ENCODE measurements around the gene MACROD2. TPM values are rescaled to one million over a fixed set of nuclear protein-coding genes. Genes with fewer than 3 reads are reported as not detected.
"Not testable (repeated sequence)": the region's sequence is repeated elsewhere in the genome, so short reads cannot be mapped to it uniquely, and the experiment has no call there.

Gene MACROD2
- total RNA-seq, 1 donor from 2014 or later = 60.4 TPM

DNA sequence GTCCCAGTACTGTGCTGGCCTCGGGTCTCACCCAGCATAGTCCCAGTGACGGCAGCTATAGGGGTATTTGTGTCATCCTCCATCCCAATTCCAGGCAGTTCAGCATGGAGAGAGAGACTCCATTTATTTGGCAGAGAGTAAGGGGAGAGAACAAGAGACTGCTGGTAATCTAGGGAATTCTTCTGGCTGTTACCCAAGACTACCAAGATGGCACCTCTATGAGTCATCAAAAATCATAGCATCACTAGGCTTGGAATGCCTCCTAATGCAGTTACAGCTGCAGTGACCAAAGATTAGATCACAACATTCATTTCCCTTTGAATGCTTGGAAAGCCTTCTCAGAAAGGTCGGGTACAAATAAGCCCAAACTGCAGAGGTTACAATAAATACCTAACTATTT, 1002.5 kb downstream of the MACROD2 start:
- DNase-seq = no peak

DNA sequence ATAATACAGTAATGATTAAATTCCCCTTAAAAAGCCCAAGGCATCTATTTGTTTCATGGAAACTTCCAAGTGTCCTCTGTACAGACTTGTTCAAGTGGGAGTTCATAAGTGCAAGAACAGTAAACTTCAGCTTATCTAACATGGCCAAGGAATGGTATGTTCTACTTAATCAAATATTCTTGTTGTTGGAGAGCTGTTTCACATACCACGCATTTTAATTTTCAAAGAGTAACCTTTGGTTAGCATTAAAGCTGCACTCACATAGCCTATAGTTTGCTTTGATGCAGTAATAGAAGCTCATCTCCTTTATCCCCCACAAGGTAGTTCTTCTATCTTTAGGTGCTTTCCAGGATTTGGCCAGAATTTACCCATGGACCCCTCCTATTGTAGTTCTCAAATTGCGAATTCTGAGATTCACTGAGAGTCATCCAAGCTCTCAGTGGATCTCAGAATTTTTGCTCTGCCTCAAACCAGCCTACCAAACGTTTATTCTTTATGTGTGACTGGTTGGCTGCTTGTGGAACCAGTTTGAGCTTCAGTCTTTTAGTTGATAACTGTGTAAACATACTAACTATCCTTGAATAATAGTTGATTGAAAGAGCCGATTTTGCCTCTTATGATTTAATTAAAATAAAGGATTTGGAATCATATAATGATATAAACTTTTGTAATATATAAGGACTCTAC, 1010.1 kb downstream of the MACROD2 start:
- DNase-seq = no peak

DNA sequence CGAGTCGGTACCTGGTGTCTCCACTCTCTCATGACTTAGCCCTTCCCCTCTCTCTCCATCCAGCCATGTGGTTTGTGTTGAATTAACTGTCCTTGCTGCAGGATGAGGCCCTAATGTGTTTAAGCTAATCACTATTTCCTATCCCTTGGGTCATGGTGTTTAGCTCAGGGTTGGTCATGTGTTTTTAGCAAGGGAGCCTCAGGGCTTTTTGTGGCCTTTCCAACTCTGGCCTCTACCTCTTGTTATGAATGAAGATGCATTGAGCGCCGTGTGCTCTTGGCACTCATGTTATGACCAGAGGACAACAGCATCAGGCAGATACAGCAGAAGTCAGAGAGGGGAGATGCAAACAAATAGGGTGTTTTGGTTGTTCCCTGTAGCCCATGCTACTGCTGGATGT, 1016.3 kb downstream of the MACROD2 start:
- DNase-seq = no peak

DNA sequence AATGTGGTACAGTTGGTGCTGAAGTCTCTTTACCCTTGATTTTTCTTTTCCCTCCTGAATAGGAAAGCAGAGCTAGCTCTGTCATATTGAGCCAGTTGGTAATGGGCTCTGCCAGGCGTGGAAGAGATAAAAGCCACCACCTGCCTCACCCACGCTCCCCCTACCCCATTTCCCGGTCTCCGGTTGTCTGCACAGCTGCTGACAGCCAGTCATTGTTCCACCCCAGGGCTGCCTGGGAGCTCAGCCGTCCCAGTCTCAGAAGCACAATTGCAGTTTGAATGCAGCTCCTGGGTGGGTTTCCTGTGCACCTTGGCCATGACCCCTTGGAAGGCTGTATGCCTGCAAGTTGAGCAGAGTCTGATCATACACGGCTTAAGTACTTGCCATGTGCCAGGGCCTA, 1017.2 kb downstream of the MACROD2 start:
- DNase-seq = no peak

DNA sequence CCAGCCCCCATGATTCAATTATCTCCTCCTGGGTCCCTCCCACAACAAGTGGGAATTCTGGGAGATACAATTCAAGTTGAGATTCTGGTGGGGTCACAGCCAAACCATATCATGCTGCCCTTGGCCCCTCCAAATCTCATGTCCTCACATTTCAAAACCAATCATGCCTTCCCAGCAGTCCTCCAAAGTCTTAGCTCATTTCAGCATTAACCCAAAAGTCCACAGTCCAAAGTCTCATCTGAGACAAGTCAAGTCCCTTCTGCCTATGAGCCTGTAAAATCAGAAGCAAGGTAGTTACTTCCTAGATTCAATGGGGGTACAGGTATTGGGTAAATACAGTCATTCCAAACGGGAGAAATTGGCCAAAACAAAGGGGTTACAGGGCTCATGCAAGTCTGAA, 1021.6 kb downstream of the MACROD2 start:
- DNase-seq = not testable (repeated sequence)

DNA sequence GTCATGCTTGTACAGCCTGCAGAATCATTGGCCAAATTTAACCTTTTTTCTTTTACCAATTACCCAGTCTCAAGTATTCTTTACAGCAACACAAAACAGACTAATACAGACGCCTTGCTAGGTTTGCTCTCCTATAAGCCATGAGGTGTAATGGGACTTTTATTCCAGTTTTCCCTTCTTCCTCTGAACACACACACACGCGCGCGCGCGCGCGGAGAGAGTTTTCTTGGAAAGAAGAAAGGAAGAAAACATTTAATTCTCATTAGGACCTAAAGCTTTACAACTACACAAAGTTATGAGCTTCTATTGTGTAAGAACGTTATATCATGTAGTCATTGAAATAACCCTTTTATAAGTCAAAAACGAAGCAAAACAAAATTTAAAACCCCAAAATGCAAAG, 1023.6 kb downstream of the MACROD2 start:
- no peak for DNase-seq

DNA sequence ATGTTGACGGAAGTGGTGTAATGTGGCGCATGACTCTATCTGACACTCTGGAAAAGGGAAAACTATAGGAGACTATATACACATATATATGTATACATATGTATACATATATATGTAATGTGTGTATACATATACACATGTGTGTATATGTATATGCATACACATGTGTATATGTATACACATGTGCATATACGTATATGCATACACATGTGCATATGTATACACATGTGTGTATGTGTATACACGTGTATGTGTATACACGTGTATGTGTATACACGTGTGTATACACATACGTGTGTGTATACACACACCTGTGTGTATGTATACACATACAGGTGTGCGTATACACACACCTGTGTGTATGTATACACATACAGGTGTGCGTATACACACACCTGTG, 1025.5 kb downstream of the MACROD2 start:
- no peak for DNase-seq

DNA sequence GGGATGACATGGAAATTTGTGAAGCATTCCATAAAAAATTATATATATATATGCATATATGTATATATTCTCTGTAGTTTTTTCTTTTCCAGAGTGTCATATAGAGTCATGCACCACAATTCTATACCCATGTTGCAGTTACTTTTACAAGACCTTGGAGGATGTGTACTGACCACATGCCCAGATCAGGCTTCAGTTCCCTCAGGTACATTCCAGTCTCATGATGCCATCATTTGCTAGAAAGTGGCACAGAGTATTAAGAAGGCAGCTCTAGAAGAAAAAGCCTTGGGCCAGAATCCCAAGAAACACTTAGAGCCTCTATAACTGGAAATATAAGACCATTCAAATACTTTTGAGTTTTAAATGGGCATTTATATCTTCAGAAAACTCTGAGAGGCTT, 1027.6 kb downstream of the MACROD2 start:
- no peak for DNase-seq

DNA sequence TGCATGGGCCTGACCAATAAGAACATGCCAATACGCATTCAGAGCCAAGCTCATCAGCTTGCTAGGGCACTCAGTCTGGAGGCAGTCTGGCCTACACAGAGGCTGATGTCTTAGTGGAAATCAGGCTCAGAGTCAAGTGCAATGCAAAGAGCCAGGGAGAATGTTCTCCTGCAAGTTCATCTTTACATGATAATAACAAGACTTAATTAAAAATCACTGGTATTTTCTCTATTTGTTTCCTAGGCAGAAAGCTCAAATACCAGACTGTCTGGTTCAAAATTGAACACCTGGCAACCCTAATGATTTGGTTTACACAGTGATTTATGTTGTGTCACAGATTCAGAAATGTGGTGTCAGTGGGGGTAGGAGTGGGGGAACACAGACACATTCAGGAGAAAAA, 1031.4 kb downstream of the MACROD2 start:
- no peak for DNase-seq

DNA sequence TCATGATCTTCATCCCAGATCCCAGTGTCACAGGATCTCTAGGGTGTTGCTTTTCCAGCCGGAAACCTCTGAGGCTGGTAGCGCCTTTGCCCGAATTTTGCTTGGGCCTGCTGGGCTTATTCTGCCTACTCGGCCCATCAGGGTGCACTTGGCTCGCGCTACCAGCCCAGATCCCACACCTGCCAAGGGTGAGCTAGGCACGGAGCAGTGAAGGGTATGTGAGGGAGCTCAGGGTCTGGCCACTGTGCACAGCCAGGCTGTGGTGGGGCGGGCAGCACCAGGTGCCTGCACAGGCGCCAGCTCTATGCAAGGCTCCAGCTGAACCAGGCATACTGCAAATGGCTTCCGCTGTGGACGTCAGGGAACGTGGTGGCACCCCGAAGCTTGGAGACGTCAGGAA, 1035.5 kb downstream of the MACROD2 start:
- DNase-seq = no peak

DNA sequence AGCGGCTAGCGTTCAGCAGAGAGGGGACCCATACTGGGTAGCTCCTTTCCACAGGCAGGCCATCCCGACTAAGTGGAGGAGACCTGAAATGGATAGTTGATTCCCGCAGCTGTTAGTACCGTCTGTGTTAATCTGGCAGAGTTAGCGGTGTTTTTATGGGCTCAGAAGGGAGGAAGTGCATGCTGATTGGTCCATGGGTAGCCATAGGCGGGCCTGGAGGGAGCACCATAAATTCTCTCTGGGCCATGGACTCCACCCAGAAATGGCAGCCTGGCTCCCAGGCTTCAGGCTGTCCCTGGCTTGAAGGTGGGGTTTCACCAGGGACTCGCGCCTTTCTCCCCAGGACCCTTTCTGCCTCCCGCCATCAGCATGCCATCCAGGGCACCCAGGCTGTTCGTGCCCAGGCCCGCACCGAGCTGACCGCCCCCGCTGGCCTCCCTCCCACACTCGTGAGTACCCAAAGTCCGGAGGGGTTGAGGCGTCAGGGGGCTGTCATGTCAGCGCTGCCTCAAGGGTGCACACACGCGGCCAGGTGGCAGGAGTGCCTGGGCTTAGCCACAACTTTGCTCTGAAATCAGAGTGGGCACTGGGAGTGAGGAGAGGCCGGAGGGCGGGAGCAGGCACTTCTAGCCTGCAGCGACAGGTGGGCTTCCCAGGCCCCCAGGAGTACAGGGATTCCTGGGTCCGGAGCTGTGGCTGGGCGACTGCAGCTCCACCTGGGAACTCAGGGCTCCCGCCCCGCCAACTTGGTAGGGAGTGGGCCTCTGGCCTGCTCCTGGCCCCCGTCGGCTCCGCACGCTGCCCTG, 1036.4 kb downstream of the MACROD2 start:
- DNase-seq = no peak

DNA sequence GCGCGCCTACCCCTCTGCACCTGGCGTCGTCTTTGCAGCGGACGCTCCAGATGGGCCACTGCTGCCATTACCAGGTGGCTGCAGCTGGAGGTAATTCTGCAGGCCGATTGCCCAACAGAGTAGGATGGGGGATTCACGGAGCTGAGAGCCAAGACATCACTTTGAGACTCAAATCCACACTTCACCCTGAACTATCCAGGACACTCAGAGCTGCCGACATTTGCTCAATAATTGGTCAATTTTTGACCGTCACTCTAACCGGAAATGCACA, 1037.0 kb downstream of the MACROD2 start:
- no peak for DNase-seq

DNA sequence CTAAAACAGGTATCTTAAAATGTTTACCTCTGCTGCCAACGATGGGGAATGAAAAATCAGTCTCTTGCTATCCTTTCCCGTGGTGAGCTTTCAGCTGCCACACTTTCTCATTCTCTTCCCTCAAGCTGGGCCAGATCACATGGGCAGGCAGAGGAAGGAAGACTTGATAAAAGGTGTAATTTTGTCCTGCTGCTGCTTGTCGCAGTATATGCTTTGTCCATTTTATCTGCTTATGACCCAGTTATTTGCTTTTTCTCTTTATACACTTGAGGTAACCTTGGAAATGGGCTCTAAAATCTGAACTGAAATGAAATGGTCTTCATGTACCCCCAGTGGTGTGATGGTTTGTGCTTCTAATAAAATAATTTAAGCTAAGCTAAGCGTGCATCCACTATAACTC, 1038.0 kb downstream of the MACROD2 start:
- DNase-seq = no peak

DNA sequence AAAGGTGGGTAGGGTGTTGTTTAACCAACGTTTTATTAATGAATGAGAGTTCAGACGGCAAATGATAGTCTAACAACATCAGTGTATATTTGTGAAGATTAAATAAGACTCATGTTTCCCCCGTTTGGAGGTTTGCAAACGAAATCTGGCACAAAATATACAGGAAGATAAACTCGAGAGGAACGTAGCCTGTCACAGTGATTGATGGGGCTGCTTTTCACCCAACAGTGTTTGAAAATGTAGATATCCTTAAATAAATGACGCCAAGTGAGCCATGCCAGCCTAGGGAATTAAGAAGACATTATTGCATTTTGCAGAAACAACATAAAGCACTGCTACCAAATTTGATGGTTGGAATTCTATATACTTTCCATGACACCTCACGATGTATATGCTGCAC, 1038.6 kb downstream of the MACROD2 start:
- DNase-seq = no peak

DNA sequence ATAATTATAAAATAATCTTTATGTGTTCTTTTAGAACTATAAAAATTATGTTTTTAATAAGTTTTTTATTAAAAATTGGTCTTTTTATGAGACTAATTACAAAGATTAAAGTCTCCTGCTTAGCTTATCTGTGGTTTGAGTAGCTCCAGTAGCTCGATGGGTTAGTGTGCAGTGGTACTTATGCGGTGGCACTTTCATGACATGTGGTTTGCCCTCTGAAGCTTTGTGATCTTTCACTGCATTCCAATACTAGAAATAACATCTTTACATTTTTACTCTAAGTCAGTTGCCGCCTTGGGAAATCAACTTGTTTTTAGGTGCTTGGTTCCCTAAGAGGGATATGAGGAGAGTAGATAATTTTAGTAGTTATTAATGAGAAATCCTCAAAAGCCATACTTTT, 1041.6 kb downstream of the MACROD2 start:
- DNase-seq = no peak

DNA sequence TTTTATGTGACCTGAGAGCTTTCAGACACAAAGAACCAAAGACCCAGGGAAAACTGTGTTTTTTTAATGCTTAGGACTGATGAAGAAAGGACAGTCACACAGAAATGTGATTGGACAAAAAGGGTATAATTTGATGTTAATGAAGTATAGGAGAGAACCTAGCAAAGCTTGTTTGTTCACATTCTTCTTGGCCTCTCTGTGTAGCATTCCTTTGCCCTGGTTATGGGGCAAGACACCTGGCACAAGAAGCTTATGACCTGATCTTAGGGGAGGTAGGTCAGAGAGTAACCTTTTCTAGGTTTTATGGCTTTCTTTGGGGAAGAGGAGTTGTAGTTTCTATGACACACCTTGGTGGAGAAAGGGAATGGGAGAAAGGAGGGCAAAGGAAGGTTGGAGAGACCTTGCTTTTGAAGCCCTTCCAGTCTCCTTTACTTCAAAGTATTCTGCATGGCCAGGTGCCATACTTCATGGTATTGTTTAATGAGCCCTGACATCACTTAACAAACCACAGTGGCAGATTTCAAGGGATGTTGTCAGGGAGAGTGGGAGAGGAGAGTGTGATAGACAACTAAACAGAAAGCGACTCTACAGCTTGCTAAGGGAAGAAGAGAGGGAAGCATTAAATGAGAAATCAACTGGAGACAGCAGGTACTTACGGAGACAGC, 1043.9 kb downstream of the MACROD2 start:
- DNase-seq = no peak

DNA sequence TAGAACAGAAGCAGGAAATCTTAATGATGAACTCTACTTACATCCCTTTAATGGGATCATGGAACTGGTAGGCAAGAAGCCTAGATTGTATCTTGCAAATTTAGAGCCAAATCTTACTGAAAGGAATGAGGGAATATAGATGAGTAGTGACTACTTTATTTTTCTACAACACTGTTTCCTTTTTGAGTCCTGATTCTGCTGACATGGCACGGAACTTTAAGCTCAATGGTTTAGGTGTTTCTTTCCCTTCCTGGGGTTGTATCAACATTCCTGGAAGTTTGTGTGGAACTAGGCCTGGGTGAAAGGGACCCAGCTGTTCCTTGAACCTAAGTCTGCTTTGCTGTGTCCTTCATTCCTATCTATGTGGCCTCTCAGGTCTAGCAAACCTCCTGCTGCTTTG, 1047.4 kb downstream of the MACROD2 start:
- no peak for DNase-seq

DNA sequence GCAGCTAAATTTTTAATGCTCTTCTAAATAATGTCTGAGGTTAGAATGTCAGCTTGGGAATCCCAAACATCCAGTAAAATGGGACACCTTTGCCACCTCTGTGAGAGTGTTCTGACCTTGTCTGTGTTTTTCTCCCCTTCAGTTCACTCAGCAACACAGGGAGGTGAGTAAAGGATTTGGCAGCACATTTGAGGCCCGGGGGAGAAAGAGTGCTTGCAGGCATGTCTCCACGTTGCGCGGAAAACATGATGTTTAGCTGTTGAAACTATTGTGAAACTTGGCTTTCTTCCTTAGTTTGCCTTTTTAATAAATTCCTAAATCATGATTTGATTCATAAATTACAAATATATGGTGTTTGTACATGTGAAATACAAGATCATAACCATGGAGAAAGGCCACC, 1049.9 kb downstream of the MACROD2 start:
- DNase-seq = no peak

DNA sequence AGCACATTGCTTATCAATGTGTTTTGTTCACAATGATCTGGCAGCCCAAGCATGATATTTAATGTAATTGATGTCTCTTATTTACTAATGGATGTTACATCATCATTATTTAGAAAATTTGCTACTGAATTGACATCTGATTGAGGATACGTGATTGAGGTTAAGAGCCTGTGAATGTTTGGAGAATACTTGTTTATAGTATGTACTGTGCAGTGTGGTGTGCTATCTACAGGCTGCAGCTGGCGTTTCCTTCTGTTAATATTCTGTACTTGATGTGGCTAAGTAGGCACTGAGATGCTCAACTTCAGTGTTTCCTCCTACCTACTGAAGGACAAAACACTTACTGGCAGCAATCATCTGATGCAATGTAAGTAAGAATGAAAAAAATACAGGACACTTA, 1051.7 kb downstream of the MACROD2 start:
- DNase-seq = no peak

DNA sequence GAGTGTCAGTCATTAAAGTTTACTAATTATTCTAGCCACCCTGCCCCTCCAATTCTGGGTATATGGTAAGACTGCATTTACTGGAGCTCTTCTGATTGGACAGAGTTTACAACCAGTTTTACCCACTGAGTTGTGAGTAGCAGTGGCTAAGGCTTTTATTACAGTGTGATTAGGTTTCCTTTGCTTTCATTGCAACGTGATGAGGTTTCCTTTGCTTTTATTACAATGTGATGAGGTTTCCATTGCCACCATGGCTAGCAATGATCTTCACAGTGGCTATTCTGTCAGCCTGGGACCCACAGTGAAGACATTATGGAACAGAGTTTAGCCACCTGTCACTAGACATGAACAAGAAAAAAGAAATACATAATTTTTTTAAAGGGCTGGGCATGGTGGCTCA, 1052.3 kb downstream of the MACROD2 start:
- no peak for DNase-seq

DNA sequence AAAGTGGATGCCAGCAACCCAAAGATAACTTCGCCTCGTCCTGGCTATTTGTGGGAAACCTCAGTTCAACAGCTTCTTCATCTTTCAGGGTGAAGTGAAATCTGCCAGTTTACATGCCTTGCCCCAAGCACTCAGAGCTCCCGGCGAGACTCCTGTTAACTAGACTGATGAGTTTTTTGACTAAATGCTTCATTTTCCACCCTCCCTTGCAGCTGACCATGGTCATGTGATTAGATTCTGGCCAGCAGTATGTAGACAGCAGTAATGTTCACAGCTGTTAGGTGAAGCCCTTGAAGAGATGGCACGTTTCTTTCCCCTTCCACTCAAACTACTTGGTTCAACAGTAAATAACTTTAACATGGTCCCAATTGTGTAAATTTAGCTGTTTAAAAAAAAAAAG, 1060.9 kb downstream of the MACROD2 start:
- DNase-seq = no peak

DNA sequence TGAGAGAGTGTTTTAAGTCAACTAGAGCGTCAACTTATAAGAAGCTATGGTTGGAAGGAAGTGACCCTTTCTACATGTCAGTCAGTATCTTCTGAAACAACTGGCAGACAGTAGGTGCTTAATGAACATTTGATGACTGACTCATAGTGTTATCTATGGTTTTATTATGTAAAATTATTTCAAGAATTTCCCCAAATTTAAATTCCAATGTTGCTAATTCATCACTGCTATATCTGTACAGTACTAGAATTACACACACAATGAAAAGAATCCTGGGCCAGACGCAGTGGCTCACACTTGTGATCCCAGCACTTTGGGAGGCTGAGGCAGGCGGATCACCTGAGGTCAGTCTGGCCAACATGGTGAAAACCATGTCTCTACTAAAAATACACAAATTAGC, 1063.5 kb downstream of the MACROD2 start:
- no peak for DNase-seq

DNA sequence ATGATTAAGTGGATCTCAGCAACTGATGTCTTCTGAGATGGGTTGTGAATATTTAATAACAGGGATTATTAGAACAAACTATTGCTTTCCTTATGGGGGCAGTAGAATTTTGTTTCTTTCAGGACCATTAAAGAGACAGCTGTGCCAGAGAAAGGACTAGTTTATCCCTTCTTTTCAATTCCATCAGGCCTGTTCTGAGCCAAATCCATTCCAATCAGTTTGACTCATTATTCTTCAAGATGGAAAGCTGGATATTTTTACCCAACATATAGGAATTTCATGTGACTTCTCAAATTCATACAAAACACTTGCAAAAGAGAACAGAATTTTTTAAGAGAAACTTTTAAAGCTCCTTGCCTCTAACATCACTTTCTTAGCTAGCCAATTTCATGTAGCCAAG, 1064.1 kb downstream of the MACROD2 start:
- no peak for DNase-seq

Data from occipital lobe (tissue), 2 donors.